Body of pancreas (tissue), 4 donors: Measurements from ENCODE around the gene RTL1. TPM values are rescaled to one million over a fixed set of nuclear protein-coding genes. Genes with fewer than 3 reads are reported as not detected.

Source experiments
- ATAC-seq: fragments of 150-250 bp; one replicate; pipeline ENCODE4 v1.9.1; 2016
- DNase-seq, 4 donors: peaks; one replicate each; pipeline ENCODE4 v3.0.0-alpha.2; 2019
- H3K27ac ChIP-seq, 4 donors: fragments of 200-600 bp; sonication (generic); 1 replicate in 3 of 4; 2 replicates in 1 of 4; pipeline versions ENCODE4 v1.5.1 to v1.6.1; 2016 to 2019; ENCODE audit warnings: mild to moderate bottlenecking in 1 of 4, mixed read lengths in 1 of 4, moderate library complexity in 1 of 4
- H3K27me3 ChIP-seq, 2 donors: fragments of 200-600 bp; sonication (generic); one replicate each; pipeline ENCODE4 v1.6.0; 2016; ENCODE audit warnings: mild to moderate bottlenecking in 1 of 2
- H3K36me3 ChIP-seq, 2 donors: fragments of 200-600 bp; sonication (generic); replicated peaks in 1 of 2; 2 replicates each; pipeline ENCODE4 v1.5.1; 2016; ENCODE audit warnings: low read depth in 2 of 2; ENCODE audit not compliant: insufficient read depth in 1 of 2
- H3K4me1 ChIP-seq: fragments of 200-600 bp; sonication (generic); one replicate; pipeline ENCODE4 v1.6.0; 2016
- H3K4me3 ChIP-seq, 2 donors: fragments of 200-600 bp; sonication (generic); 1 replicate in 1 of 2; 2 replicates in 1 of 2; pipeline ENCODE4 v1.5.1; 2016 to 2019
- H3K9me3 ChIP-seq, 3 donors: fragments of 200-600 bp; sonication (generic); 1 replicate in 2 of 3; 2 replicates in 1 of 3; pipeline ENCODE4 v1.5.1; 2016
- POLR2A ChIP-seq, 3 donors: fragments of 450-650 bp; IDR thresholded peaks; one replicate each; pipeline ENCODE4 v1.6.1; 2016; ENCODE audit warnings: antibody characterized with exemption in 3 of 3, mild to moderate bottlenecking in 2 of 3
- WGBS, 2 donors: methylation state at CpG; one replicate each; pipeline ENCODE4 v1.1.5; 2017; 5-methylcytosine and 5-hydroxymethylcytosine counted together
- intact Hi-C: fragments of 100-400 bp; cut with DNase I; formaldehyde crosslinking; loops from one replicate; pipeline ENCODE4 v1.15.1; 2023
- total RNA-seq, 2 donors: library from RNA; depleted of rRNA; stranded (reverse); fragments of >200 nt; gene quantifications; one replicate each; pipeline ENCODE4 v1.1.0, GENCODE V29; 2016
- TF ChIP-seq, protein P1 (sequence below), 7 experiments: fragments of 450-650 bp in 4 of 7; fragments of 200-600 bp in 3 of 7; sonication (generic) in 3 of 7; IDR thresholded peaks; one replicate each; pipeline ENCODE4 v1.5.1; 2016 to 2019; ENCODE audit warnings: antibody characterized with exemption in 7 of 7

Gene RTL1
- total RNA-seq, 2 donors from 2014 or later = 0.26 TPM; not detected in 1

- 82 to 91% methylated on average over 2 to 13 of the region's 13 CpGs for WGBS, 2 donors
- no peaks in the 10 kb centered on the region for H3K27me3 ChIP-seq
- TF ChIP-seq, protein P1, sequence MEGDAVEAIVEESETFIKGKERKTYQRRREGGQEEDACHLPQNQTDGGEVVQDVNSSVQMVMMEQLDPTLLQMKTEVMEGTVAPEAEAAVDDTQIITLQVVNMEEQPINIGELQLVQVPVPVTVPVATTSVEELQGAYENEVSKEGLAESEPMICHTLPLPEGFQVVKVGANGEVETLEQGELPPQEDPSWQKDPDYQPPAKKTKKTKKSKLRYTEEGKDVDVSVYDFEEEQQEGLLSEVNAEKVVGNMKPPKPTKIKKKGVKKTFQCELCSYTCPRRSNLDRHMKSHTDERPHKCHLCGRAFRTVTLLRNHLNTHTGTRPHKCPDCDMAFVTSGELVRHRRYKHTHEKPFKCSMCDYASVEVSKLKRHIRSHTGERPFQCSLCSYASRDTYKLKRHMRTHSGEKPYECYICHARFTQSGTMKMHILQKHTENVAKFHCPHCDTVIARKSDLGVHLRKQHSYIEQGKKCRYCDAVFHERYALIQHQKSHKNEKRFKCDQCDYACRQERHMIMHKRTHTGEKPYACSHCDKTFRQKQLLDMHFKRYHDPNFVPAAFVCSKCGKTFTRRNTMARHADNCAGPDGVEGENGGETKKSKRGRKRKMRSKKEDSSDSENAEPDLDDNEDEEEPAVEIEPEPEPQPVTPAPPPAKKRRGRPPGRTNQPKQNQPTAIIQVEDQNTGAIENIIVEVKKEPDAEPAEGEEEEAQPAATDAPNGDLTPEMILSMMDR (IDR thresholded peaks at IDR 0.05) = no peak
- no peak for TF ChIP-seq POLR2A (IDR thresholded peaks at IDR 0.05)
- H3K4me1 ChIP-seq = peaks cover 6% of the 10 kb centered on the region
- H3K4me3 ChIP-seq = no peak overlapping the region
- DNase-seq (peak in 1 of 4 donors; percentile 5), ATAC-seq (no peak)
- no peaks in the 10 kb centered on the region for H3K9me3 ChIP-seq
- H3K27ac ChIP-seq = no peak overlapping the region
- intact Hi-C loops = no loop called here
- H3K36me3 ChIP-seq = no peaks in the 10 kb centered on the region
Measured at GRCh38 chr14:100891501-100892445, 11.7 kb downstream of the RTL1 start.

DNA sequence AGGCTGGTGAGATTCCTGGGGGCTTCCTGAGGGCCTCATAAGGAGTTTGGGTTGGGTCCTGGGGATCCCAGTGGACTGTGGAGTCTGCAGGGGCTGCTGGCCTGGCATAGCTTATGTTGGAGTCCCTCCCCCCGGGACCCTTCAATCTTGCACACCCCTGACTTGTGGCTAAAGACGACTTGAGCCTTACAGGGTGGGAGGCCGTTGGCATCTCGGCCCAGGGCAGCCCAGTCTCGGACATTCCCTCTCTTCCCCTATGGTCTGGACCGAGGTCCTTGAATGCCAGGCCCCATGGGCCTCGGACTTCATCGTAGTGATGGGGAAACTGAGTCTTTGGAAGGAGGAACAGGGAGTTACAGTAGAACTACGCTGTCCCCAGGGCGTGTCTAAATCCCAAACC lies 12.5 kb downstream of the RTL1 start:
- H3K27ac ChIP-seq = no peak overlapping the region
- no peak for TF ChIP-seq POLR2A (IDR thresholded peaks at IDR 0.05)
- TF ChIP-seq, protein P1 (IDR thresholded peaks at IDR 0.05) = no peak
- no peaks in the 10 kb centered on the region for H3K27me3 ChIP-seq
- H3K4me3 ChIP-seq = no peak overlapping the region
- DNase-seq (peak in 2 of 4 donors; percentile 5 to 8), ATAC-seq (no peak)
- no peaks in the 10 kb centered on the region for H3K36me3 ChIP-seq
- WGBS, 2 donors = 81 to 82% methylated on average over 8 to 10 of the region's 10 CpGs
- peaks cover 6% of the 10 kb centered on the region for H3K4me1 ChIP-seq
- intact Hi-C loops = no loop called here
- no peaks in the 10 kb centered on the region for H3K9me3 ChIP-seq

DNA sequence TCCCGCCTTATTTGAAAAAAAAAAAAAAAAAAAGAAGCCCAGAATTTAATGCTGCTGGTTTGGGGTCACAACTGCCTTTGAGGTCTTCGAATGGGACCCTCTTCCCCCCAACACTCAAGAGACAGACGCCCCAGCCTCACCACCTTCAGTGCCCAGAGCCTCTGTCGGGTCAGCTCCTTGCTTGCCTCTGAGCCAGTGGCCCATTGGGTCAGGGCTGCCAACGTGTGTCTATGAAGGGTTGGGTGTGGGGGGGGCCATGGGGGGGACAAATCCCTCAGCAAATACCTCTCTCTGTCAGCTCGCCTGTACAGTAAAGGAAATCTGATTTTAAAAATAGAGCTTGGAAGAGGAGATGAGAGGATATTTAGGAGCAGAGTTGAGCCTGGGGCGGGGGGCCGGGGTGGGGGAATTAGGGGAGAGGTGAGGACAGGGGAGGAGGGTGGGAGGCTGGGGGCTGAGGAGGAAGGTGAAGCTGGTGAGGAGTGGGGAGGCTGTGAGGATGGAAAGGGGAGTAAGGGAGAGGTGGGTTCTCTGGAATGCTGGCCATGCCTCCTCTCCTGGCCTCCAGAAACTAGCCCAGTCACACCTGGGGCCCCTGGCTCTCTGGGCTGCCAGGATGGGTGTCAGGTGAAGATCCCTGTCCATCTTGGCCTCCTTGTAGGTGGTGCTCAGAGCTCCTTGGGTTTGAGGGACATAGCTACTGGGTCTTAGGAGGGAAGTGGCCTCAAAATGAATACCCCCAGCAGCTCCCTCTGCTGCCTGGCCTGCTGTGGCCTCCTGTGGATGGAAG lies 13.3 kb downstream of the RTL1 start:
- Histone ChIP-seq H3K9me3 (no peaks in the 10 kb centered on the region), H3K27ac (no peak overlapping the region), H3K4me3 (no peak overlapping the region), H3K4me1 (peaks cover 6% of the 10 kb centered on the region), H3K27me3 (no peaks in the 10 kb centered on the region), H3K36me3 (no peaks in the 10 kb centered on the region)
- no peak for ATAC-seq
- peak in 2 of 4 donors; percentile 7 to 8 for DNase-seq
- TF ChIP-seq, protein P1 (IDR thresholded peaks at IDR 0.05) = no peak
- TF ChIP-seq POLR2A (IDR thresholded peaks at IDR 0.05) = no peak
- intact Hi-C loops = no loop called here
- WGBS, 2 donors = 72 to 77% methylated on average over 8 of the region's 8 CpGs

DNA sequence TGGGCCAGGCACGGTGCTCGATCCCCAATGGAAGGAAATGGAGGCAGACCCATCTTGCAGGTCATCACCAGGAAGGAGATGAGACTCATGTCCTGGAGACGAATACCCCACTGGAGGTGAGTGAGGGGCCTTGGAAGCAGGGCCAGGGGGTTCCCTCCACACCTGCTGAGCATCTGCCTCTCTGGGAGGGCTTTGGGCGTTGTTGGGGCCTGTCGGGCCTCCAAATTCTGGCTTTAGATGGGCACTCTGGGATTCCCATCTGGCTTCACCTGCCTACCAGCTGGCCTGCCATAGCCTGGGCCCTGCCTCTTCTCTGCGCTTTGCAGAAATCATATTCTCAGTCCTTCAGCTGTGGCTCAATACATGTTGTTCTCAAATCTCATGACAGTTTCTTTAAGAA lies 13.9 kb downstream of the RTL1 start:
- no peaks in the 10 kb centered on the region for H3K36me3 ChIP-seq
- 89 to 92% methylated on average over 6 of the region's 6 CpGs for WGBS, 2 donors
- DNase-seq (no peak), ATAC-seq (no peak)
- H3K4me3 ChIP-seq = no peak overlapping the region
- no peaks in the 10 kb centered on the region for H3K9me3 ChIP-seq
- H3K27me3 ChIP-seq = no peaks in the 10 kb centered on the region
- intact Hi-C loops = no loop called here
- peaks cover 6% of the 10 kb centered on the region for H3K4me1 ChIP-seq
- H3K27ac ChIP-seq = no peak overlapping the region
- TF ChIP-seq, protein P1 (IDR thresholded peaks at IDR 0.05) = no peak
- no peak for TF ChIP-seq POLR2A (IDR thresholded peaks at IDR 0.05)
